Measurements from ENCODE around the gene FLOT1. TPM values are rescaled to one million over a fixed set of nuclear protein-coding genes. Genes with fewer than 3 reads are reported as not detected.
"Not testable (repeated sequence)": the region's sequence is repeated elsewhere in the genome, so short reads cannot be mapped to it uniquely, and the experiment has no call there.

FLOT1 gene
- total RNA-seq, 1 experiment from 2014 or later, result 111 TPM

DNA sequence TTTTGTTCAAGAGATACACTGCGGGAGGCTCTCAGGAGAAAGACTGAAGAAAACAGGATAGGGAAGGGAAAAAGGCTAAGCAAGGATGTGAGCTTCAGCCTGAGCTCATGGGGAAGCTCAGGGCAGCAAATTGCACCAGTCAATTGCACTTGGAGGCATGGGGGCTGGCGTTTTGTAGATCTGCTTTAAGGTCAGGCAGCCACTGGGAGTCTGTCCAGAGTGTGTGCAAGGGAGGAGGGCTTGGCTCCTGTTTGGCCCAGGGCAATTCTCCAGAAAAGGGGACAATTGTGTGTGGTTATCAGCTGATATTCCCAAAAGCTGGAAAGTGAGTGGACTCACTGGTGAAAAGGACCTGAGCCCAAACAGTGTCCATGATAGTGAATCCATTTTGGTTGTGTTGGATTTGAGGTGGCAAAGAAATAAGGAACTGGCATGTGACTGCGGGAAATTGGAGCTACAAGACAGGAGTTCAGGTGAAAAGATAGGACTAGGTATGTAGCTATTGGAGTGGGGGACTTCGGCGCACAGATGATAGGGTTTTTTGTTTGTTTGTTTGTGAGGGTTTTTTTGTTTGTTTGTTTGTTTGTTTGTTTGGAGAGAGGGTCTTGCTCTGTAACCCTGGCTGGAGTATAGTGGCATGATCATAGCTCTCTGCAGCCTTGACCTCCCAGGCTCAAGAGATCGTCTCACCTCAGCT lies 24.1 kb upstream of the FLOT1 start:
- H3K4me3 Mint-ChIP-seq, result peak overlapping the region in 1 of 2 experiments; percentile 2; a peak in 1 of 5 replicates
- H3K36me3 Mint-ChIP-seq (ENCODE audit: insufficient read depth in 1 of 3, low read depth in 3 of 3), result no peaks in the 10 kb centered on the region; a peak in 1 of 7 replicates
- Histone ChIP-seq H3K23ac (ENCODE audit: insufficient read length, low read depth, low read length) (no peak overlapping the region), H2BK120ac (ENCODE audit: low read depth, low read length, poor library complexity, severe bottlenecking) (no peak overlapping the region), H3K9ac (ENCODE audit: extremely low read depth, insufficient read length, low read length) (peak overlapping the region; percentile 53), H2BK12ac (ENCODE audit: insufficient read length, low read depth, low read length) (peak overlapping the region; percentile 97), H3K18ac (ENCODE audit: insufficient read length, low read depth, low read length) (peak overlapping the region; percentile 66), H4K8ac (replicated peaks; ENCODE audit: insufficient read length, low read depth, low read length) (no peak overlapping the region), H4K5ac (ENCODE audit: insufficient read length, low read depth, low read length) (peak overlapping the region; percentile 83), H3K79me2 (ENCODE audit: insufficient read depth, low read length) (no peaks in the 10 kb centered on the region), H3K56ac (ENCODE audit: insufficient read length, low read depth, low read length) (peak overlapping the region; percentile 88), H4K91ac (ENCODE audit: insufficient read length, low read depth, low read length) (peak overlapping the region; percentile 97), H3K79me1 (ENCODE audit: insufficient read depth, low read depth, low read length, poor library complexity, severe bottlenecking) (no peaks in the 10 kb centered on the region), H3K4me2 (ENCODE audit: insufficient read depth, insufficient read length, low read length) (no peak overlapping the region), H2AFZ (ENCODE audit: low read length) (no peak overlapping the region), H4K20me1 (ENCODE audit: control insufficient read depth, insufficient read depth, insufficient read length) (no peaks in the 10 kb centered on the region), H3K4me1 (ENCODE audit: insufficient read depth, low read length) (peaks cover 30% of the 10 kb centered on the region; the same call in 1 of the 2 replicates), H3K27me3 (ENCODE audit: insufficient read depth, low read length) (no peaks in the 10 kb centered on the region), H3K27ac (ENCODE audit: insufficient read length, low read depth, low read length) (peak overlapping the region; percentile 77), H3T11ph (ENCODE audit: low read length) (peak overlapping the region; percentile 75), H2BK15ac (ENCODE audit: low read depth, low read length) (peak overlapping the region; percentile 83; the same call in 1 of the 2 replicates), H3K9me3 (ENCODE audit: control insufficient read depth, low read depth, low read length) (no peaks in the 10 kb centered on the region), H3K23me2 (ENCODE audit: insufficient read length, low read depth, low read length, poor library complexity, severe bottlenecking) (no peaks in the 10 kb centered on the region), H3K14ac (ENCODE audit: insufficient read depth, low read length) (peak overlapping the region; percentile 77), H2BK20ac (ENCODE audit: low read depth, low read length, poor library complexity, severe bottlenecking) (peak overlapping the region; percentile 29), H2BK5ac (ENCODE audit: insufficient read length, low read length) (peak overlapping the region; percentile 77), H3K4ac (ENCODE audit: low read depth, low read length) (peak overlapping the region; percentile 90), H2AK5ac (ENCODE audit: insufficient read length, low read length) (peak overlapping the region; percentile 54)
- no peak for TF ChIP-seq CTCF (conservative IDR thresholded peaks at IDR 0.05)
- no CpG with 5 or more reads among the region's 6 CpGs for whole genome bisulfite sequencing (ENCODE audit: extremely low coverage, insufficient read length, low lambda C conversion rate)
- no peaks in the 10 kb centered on the region for H3K9me3 Mint-ChIP-seq
- DNase-seq, result no peak
- H3K27me3 Mint-ChIP-seq (ENCODE audit: low read depth), result no peaks in the 10 kb centered on the region; the same call in 1 of the 2 replicates
- peak overlapping the region in 2 of 3 experiments; percentile 74 to 95; a peak in 5 of 7 replicates for H3K27ac Mint-ChIP-seq
- H3K4me1 Mint-ChIP-seq, result peaks cover 64 to 71% of the 10 kb centered on the region in 2 experiments

- not testable (repeated sequence) for H2BK20ac ChIP-seq (ENCODE audit: low read depth, low read length, poor library complexity, severe bottlenecking); H2AK5ac ChIP-seq (ENCODE audit: insufficient read length, low read length); H3K4ac ChIP-seq (ENCODE audit: low read depth, low read length); H4K20me1 ChIP-seq (ENCODE audit: control insufficient read depth, insufficient read depth, insufficient read length); H3K23me2 ChIP-seq (ENCODE audit: insufficient read length, low read depth, low read length, poor library complexity, severe bottlenecking); H3K27me3 Mint-ChIP-seq (ENCODE audit: low read depth); H3K4me2 ChIP-seq (ENCODE audit: insufficient read depth, insufficient read length, low read length); H2BK5ac ChIP-seq (ENCODE audit: insufficient read length, low read length); H3K18ac ChIP-seq (ENCODE audit: insufficient read length, low read depth, low read length); H3K9ac ChIP-seq (ENCODE audit: extremely low read depth, insufficient read length, low read length); H2BK120ac ChIP-seq (ENCODE audit: low read depth, low read length, poor library complexity, severe bottlenecking); H3K9me3 Mint-ChIP-seq; H3K79me2 ChIP-seq (ENCODE audit: insufficient read depth, low read length); H4K91ac ChIP-seq (ENCODE audit: insufficient read length, low read depth, low read length); H3K79me1 ChIP-seq (ENCODE audit: insufficient read depth, low read depth, low read length, poor library complexity, severe bottlenecking); H4K8ac ChIP-seq (replicated peaks; ENCODE audit: insufficient read length, low read depth, low read length); H3K14ac ChIP-seq (ENCODE audit: insufficient read depth, low read length); H2AFZ ChIP-seq (ENCODE audit: low read length); H3K36me3 Mint-ChIP-seq (ENCODE audit: insufficient read depth in 1 of 3, low read depth in 3 of 3); H3K27me3 ChIP-seq (ENCODE audit: insufficient read depth, low read length); H3K9me3 ChIP-seq (ENCODE audit: control insufficient read depth, low read depth, low read length); H3K56ac ChIP-seq (ENCODE audit: insufficient read length, low read depth, low read length); H3T11ph ChIP-seq (ENCODE audit: low read length); H3K23ac ChIP-seq (ENCODE audit: insufficient read length, low read depth, low read length); H2BK15ac ChIP-seq (ENCODE audit: low read depth, low read length); H4K5ac ChIP-seq (ENCODE audit: insufficient read length, low read depth, low read length); H2BK12ac ChIP-seq (ENCODE audit: insufficient read length, low read depth, low read length)
- Mint-ChIP-seq H3K4me3 (peak overlapping the region; percentile 49 to 61; a peak in 2 of 5 replicates), H3K4me1 (peaks cover 73 to 77% of the 10 kb centered on the region in 2 experiments), H3K27ac (peak overlapping the region; percentile 47 to 98 (median 58))
- no CpG with 5 or more reads among the region's 1 CpG for WGBS (ENCODE audit: extremely low coverage, insufficient read length, low lambda C conversion rate)
- H3K4me1 ChIP-seq (ENCODE audit: insufficient read depth, low read length), result peaks cover 32% of the 10 kb centered on the region; the same call in 1 of the 2 replicates
- DNase-seq, result peak; percentile 41
- peak overlapping the region; percentile 60 for H3K27ac ChIP-seq (ENCODE audit: insufficient read length, low read depth, low read length)
Measured at GRCh38 chr6:30765495-30765894, 23.0 kb upstream of the FLOT1 start.

Measured in H9 (cell line).